A204.1 (cell line): ENCODE data around the gene WNT9A.

Source experiments
- FAIRE-seq: peaks from 2 replicates; lab custom pipeline; 2012; peaks lifted over from hg19 to GRCh38; lab: Jason Lieb, UNC

Gene WNT9A

DNA sequence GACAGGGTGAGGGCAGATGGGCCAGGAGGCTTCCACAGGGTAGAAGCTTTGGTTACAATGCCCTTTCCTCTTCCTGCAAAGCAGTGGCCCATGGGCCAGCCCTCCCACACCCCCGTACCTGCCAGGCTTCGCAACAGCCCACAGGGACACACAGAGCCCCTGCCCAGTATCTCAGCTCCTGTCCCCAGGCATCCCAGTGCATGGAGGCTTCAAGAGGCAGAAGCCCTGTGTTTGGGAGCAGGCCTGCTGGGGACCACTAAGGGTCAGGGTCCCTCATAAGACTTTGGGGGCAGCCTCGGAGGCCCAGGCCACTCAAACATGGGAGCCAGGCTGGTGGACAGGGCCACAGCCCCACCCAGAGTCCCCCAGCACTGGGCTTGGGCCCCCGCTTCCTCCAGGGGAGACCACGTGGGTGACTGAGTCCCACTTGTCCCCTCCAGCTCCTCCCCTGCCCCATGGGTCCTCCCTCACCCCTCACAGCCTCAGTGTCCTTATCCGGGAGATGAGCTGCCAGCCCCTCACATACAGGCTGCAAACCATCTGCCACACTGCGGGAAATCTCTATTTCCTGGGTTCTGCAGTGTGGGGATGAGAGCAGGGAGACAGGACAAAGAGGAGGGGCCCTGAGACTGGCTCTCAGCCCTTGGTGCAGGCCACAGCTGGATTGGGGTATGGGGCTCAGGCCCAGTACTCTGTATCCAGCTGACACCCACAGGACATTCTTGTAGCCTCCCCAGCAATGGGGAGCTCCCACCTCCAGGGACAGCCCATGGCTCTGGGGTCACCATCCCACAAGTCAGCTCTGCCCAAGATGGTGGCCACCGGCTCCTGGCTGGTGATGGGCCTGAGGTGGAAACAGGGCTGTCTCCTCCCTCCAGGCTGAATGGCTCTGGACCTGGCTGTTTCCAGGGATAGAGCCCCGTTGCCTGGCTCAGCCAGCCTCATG is 50.7 kb downstream of the WNT9A start:
- no peak for FAIRE-seq

DNA sequence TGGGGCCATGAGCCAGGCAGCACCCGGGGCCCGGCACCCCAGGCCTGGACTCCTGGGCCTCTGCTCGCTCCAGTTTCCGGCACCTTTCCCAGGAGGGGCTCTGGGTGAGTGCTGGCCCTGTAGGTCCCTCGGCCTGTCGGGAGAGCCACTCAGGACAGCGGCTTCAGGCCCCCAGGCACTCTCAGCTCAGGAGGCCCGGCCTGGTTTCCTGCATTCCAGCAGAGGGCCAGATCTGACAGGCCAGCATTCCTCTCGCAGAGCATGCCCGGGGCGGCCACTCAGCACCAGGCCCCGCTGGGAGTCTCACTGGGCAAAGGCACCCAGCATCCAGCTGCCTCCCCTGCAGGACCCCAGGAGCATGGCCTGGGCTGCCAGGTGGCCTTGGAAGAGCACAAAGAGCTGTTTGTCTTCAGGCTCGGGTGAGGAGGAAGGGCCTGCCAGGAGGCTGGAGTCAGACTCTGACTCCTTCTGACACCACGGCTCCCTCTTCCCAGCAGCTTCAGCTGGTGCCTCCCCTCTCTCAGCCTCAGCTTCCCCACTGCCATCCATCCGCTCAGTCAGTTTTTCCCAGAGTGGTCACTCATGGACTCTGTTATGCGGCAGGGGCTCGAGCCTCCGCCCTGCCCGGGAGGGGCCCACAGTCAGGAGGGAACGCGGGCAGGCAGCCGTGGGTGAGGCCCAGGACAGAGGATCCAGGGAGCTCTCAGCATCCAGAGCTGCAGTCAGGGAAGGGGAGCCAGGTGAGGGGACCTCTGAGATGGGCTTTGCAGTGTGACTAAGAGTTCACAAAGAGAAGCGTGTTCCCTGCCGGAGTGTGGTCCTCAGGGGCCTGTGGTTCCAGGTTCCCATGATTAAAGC is 51.7 kb downstream of the WNT9A start:
- no peak for FAIRE-seq

DNA sequence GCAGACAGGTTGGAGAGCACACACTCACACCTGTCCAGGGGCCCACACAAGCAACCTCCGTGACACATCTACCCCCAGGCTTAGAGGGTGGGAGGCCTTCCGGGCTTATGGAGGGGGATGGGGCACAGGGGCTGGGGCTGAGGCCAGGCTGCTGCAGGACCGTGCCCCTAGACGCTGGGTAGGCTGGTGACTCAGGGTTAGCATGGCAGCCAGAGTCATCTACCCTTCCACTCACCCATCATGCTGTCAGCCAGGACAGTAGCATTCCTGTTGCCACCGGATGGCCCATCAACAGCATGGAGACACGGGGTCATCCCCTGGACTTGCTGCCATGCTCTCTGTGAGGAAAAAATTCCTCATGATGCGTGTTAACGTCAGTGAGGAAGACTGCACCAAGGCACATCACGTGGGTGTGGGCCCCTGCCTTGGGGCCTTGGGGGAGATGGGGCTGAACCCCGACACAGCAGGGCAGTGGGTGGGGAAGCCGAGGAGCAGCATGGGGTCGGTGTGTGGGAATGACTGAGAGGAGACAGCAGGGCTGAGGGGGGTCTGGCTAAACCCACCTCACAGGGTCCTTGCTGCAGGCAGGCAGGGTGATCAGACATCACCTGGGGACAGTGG is 52.8 kb downstream of the WNT9A start:
- no peak for FAIRE-seq

GRCh38 chr1:227893949-227894721 is 53.6 kb downstream of the WNT9A start:
- FAIRE-seq: no peak

DNA sequence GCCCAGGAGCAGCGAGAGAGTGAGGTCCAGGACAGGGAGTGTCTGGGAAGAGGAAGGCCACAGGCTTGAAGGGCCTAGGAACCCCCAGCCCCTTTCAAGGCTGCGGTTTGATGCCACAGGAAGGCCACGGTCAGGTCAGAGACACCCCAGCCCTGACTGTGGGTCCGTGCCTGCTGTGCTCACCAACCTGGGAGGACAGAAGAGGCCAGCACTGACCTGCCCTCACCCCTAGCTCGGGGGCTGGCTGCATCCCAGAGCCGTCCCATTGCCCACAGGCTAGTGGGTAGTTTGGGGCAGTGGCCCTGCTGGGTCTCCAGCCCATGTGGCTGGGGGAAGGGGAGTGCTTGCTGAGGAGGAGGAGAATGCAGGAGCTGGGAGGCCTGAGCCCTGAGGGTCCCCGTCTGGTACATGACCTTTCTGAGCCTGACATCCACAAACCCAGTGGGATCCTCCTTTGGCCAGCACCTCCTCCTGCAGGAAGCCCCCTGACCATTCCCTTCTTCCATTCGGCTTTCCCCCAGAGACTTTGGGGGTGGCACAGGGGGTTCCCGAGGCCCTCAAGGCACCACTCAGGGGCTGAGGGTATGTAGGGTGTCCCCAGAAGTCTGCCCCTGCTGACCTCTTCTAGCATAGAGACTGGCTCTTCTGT is 54.3 kb downstream of the WNT9A start:
- no peak for FAIRE-seq

DNA sequence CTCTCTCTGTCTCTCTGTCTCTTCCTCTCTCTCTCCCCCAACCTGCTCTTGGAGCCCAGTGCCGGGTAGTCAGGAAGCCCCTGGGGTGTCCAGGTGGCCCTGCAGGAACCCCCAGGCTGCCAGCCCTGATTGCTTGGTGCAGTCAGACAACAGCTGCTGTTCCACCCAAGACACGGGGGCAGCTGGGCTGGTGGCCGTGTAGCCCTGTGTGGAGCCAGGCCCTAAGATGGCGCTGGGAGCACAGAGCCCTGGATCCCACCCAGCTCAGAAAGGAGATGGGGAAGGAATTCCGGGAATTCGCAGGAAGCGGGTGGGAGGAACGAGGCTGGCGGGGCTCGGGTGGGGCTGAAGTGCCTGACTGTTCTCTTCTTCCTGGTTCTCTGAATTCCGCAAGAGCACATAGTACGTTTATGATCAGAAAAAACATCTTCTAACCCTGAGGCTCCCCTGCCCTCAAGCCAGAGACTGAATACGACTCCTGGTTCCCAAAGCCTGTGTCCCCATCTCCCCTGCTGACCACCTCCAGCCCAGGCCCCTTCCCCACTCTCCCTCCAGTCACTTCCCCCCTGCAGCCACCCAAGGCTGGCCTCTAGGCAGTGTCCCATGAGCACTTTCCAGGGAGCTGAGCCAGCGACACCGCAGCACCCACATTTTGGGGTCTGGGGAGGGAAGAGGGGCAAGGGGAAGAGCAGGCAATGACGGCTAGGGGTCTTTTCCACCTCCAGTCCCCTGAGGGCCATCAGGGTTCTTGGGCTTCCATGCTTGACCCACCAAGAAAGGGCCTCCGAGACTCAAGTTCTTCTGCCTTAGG is 55.0 kb downstream of the WNT9A start:
- FAIRE-seq: no peak

DNA sequence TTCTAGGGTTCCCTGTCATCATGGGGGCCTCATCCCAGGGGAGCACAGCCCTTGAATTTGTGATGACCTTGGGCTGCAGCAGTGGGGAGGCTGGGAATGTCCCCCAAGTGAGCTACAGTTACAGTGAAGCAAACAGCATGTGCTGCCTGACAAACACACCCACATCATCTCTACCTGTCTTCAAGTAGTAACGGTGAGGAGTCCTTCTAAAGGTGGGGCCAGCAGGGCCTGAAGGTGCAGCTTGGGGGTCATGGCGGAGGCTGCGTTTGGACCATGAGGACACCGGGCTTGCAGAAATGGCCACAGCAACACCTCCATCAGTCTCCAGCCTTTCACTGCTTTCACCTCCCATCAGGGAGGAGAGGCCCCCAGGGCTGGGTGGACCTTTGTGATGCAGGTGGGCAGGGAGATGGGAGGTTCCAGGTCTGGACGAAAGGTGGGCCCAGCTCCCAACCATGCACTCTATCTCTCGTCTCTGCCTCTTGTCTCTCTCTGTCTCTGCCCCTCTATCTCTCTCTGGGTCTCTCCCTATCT is 55.7 kb downstream of the WNT9A start:
- FAIRE-seq: no peak

- FAIRE-seq: no peak
Measured at GRCh38 chr1:227891223-227891954, 56.3 kb downstream of the WNT9A start.

DNA sequence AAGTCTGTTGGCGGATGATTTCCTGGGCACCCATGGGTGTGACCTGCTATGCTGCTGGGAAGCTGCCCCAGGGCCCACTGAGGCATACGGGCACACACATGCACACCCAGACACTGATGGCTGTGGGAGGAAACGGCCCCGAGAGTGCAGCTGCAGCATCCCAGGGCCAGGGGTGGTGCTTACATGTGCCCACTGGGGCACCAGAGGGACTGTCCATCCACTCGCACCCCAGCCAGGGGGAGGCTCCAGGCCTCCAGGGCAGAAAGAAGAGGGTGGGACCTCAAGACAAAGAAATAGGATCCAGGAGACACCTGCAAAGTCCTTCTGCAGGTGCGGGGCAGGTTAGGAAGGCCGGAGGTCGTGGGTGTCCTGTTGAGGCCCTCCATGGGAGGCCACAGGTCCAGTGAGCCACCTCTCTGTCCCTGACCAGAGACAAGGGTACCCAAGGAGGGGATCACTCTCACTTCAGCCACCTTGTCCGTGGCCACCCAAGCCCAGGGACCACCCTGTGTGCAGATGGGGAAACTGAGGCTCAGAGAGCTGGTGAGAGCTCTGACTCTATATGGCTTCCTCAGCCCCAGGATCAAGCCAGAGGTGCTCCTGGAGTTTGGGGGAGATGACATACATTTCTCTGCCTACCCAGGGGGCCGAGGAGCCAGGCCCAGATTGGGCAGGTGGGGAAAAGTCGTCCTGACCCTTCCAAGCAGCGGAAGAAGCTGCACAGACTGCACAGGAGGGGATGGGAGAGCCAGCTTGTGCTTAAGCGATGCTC is 57.1 kb downstream of the WNT9A start:
- no peak for FAIRE-seq

- no peak for FAIRE-seq
Measured at GRCh38 chr1:227889863-227890405, 57.8 kb downstream of the WNT9A start.

DNA sequence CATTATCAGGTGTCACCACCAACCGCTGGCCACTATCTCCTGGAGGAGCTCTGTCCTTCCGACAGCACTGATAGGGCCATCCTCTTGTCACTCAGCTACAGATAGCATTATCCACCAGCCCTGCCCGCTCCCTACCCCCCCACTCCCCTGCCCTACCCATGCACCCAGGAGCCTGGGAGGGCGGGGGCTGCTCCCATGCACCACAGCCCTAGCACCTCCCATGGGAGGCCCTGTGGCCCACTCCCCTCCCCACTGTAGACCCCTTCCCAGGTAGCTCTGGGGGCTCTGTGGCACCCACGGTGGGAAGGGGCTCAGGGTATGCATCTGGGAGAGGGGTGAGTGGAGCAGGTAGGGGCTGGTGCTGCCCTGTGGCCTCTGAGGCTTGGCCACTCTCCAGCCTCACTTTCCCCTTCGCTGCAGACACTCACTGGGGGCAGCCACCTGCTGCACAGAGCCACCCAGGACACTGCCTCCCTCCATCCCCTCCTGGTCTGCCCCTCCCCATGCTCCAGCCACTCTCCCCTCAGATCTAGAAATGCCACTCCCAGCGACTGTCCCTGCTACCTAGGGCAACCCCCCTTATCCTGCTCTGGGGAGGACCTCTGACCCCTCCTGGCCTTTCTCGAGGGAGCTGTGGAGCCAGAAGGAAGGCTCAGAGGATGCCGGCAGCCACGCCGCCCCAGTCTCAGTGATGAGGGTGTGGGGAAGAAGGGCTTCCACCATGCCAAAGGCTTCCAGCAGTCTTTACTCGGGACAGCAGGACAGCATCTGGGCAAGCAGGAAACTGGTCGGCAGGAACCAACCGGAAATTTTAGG is 58.5 kb downstream of the WNT9A start:
- FAIRE-seq: no peak

DNA sequence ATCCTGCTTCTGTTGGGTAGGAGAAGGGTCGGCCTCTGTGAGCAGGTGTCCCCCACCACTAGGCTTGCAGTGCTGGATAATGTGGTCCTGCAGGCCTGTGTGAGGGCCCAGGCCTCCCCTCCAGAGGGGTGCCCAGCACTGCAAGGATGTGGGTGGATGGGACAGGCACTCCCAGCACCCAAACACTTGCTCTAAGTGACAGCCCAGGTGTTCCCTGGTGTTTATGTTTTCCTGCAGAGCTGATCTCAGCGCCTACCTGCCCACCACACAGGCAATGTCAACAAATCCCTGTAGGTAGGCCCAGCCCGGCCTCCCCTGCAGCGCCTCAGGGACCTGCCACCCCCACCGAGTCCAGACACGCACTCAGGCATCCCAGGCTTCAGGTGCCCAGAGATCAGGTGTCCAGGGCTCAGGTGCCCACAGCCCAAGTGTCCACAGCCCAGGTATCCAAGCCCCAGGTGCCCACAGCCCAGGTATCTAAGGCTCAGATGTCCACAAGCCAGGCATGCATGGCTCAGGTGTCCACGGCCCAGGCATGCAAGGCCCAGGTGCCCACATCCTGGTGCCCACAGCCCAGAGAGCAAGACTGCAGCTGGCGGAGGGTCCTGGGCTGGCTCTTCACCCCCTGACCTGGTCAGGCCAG is 59.2 kb downstream of the WNT9A start:
- no peak for FAIRE-seq

GRCh38 chr1:227887697-227888403 is 59.9 kb downstream of the WNT9A start:
- no peak for FAIRE-seq

- FAIRE-seq: no peak
Measured at GRCh38 chr1:227886993-227887696, 60.6 kb downstream of the WNT9A start.

DNA sequence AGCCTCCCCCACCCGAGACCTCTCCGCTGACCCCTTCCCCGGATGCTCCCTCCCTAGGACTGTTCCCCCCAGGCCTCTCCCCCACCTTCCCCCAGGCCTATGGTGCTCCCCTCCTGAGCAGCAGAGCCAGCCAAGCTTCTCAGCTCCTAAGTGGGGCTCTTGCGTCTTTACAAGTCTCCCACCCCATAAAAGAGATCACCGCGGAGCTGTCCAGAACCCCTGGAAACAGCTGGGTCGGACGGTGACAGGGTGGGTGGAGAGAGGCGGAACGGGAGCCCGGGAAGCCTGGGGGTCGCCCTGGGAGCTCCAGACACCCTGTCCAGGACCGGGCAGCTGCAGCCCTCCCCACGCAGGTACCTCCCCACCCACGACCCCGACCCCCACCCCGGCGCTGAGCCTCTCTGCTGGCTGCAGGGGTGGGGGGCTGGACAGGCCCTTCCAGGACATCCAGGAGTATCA is 61.2 kb downstream of the WNT9A start:
- FAIRE-seq: no peak
